Cerebellar cortex (tissue), 1 donor: ENCODE data around the gene SOCS3.

Source experiments
- DNase-seq: peaks from one replicate; pipeline ENCODE4 v3.0.0-alpha.2; 2015; ENCODE audit warnings: low spot score

Gene SOCS3, protein sequence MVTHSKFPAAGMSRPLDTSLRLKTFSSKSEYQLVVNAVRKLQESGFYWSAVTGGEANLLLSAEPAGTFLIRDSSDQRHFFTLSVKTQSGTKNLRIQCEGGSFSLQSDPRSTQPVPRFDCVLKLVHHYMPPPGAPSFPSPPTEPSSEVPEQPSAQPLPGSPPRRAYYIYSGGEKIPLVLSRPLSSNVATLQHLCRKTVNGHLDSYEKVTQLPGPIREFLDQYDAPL

DNA sequence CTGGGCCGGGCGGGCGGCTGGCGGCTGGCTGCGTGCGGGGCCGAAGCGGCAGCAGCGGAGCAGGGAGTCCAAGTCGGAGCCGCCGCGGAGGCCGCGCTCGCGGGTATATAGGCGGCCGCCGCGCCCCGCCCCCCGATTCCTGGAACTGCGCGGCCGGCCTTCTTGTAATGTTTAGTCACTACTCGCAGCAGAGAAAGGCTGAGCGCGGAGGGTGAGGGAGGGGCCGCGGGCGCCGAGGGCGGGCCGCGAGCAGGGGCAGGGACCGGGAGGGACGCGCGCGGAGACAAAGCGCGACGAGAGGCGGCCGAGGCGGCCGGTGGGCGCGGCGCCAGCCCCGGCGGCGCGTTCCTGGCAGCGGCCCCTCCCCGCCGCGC, at the start of gene SOCS3:
Gene SOCS3, minus strand, starts transcription at position 81 of the 374 bp plus-strand sequence. CDS start 982 bp downstream, outside the sequence.
- DNase-seq: peak; percentile 82

DNA sequence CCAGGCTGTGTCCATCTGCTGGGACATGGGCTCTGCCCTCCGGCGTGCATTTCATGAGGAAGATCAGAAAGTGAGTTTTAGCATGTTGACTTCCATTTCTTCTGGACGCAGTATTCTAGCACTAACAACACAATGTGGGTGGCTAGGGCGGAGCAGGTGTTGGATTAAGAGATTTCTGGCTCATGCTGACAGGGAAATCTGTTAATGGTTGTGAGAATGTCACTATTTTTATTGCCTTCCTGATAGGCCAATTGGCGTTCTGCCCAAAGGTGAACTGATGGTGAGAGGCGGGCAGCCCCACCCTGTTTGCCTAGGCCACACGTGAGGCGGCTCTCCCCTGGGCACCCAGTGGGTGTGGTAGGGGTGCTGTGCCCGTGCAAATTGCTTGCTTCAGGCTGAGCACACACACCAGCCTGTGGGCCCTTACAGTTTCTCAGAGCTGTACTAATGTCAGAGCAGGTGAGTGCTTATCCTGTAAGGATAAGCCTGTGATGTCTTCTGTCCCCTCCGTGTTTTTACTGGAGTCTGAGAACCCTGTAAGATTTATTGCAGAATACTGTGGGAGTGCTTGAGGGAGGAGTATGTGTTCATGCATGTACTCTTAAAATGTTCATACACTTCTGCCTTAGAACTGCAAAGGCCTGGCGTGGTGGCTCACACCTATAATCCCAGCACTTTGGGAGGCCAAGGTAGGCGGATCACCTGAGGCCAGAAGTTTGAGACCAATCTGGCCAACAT, 49.5 kb upstream of the SOCS3 start:
- peak; percentile 61 for DNase-seq

DNA sequence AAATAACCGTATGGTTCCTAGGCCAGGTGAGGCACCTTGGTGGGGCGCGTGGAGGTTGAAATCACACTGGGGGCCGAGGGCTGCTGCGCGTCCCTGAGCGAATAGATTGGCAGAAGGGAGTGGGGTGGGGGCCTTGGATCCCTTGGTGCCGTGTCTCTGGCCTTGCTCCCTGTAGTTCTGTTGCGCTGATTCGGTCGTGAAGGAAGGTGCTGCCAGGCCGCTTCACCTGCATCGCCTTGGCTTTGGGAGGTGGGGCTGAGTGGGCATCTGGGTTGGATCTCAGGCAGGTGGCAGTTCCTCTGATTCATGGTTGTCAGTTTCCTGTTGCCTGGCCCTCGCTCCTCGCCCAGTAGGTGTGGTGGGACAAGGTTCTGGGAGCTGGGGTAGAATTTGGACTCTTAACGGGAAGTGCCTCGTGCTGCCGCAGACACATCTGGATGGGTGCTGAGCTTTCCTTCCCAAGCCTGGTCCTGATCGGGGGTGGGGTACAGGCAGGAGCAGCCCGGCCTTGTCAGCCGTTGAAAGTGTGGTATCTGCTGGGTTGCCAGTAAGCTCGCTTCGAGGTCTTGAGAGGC, 48.7 kb upstream of the SOCS3 start:
- no peak for DNase-seq

DNA sequence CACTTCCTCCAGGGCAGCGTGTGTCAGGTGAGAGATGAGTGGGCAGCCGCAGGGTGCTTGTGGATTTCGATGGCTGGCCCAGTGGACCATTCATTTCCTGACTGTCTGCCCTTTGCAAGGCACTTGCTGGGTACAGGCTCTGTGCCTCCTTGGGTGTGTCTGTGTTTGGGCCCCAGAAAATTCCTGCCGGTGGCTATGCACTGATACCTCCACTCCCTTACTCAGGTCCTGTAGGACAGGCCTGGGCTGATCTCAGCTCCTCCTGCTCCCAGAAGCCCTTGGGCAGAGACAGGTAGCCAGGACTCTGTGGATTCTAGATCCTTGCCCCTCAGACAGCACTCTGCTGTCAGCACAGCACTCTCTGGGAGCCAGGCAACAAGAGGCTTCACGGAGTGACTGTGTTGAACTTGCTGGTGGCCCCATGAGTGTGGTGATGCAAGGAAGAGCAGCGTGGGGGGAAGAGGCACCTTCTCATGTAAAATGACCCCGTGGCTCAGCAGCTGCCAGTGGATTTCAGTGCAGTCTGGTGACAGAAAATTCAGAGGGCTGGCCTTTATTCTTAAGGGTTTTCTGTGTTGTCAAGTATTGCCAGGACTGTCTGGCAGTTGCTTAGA, 47.6 kb upstream of the SOCS3 start:
- DNase-seq: no peak

DNA sequence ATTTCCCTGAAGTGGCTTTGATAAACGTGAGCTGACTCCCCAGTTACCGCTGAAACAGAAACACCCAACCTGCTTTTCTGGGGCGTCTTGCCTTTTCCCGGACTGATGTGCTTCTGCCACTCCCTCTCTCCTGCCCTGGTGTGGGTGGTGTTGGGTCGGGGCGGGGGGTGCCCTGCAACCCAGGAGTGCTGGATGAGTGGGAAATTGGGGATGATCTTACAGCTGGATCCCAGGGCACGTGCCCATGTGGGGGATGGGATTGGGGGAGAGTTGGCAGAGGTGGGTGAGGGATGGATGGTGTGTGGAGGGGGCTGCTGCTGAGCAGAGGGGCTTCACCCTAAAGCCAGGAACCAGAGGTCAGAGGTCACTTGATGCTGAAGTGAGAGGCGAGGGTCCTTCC, 47.0 kb upstream of the SOCS3 start:
- no peak for DNase-seq

DNA sequence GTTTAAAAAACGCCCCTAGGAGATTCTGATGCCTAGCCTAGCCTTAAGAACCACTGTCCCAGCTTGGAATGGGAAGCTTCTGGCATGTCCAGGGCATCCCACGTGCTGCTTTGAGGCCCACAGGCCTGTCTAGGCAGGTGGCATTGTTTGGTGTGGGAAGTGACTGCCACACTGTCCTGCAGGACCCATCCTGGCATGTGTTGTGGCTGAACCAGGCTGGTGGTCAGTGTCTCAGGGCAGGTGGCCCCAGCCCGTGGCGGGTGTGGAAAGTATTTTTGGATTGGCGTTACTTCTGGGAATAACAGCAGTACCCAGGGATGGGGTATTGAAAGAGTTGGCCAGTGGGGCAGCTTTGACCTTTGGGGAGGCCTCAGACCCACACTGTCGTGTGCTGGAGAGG, 46.5 kb upstream of the SOCS3 start:
- DNase-seq: no peak

DNA sequence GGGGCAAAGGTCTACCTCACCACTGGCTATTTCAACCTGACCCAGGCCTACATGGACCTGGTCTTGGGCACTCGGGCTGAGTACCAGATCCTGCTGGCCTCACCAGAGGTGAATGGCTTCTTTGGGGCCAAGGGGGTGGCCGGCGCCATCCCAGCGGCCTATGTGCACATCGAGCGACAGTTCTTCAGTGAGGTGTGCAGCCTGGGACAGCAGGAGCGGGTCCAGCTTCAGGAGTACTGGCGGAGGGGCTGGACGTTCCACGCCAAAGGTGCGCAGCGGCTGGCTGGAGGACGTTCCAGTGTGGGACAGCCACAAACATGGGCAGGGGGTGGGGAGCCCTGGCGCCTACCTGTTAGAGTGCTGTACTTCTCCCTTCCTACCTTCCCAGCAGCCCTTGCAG, 43.9 kb upstream of the SOCS3 start:
- DNase-seq: no peak

DNA sequence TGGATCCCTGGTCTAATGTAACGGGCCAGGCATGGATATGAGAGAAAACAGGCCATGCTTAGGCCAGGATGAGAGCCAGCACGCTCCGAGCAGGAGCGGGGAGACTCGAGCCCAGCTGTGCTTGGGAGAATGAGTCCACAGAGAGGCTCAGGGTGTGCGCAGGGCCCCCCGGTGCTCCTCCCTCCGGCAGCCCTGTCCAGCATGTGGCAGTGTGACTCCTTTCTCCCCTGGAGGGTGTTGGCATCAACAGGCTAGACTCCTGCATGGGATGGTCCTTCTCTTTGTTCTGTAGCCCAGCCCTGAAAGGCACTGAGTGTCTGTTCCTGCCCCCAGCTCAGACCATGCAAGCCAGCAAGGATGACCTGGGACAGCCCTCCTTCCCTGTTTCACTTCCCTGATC, 42.0 kb upstream of the SOCS3 start:
- no peak for DNase-seq

DNA sequence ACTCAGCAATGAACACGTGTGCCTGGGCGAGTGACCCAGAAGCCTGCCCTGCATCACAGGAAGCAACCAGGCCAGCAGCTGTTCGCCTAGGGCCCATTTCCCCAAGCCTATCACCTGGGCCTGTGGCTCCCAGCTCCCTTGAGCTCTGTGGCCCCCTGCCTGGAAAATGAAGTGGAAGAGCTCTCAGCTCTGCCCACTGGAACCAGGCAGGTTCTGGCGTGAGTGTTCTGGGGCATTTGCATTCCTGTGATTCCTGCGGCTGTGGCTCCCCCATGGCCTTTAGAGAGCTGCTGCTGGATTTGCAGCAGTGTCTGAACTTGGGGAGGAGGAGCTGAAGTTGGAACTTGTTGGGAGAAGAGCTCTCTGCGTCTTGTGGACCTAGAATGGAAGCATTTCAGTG, 41.4 kb upstream of the SOCS3 start:
- no peak for DNase-seq

DNA sequence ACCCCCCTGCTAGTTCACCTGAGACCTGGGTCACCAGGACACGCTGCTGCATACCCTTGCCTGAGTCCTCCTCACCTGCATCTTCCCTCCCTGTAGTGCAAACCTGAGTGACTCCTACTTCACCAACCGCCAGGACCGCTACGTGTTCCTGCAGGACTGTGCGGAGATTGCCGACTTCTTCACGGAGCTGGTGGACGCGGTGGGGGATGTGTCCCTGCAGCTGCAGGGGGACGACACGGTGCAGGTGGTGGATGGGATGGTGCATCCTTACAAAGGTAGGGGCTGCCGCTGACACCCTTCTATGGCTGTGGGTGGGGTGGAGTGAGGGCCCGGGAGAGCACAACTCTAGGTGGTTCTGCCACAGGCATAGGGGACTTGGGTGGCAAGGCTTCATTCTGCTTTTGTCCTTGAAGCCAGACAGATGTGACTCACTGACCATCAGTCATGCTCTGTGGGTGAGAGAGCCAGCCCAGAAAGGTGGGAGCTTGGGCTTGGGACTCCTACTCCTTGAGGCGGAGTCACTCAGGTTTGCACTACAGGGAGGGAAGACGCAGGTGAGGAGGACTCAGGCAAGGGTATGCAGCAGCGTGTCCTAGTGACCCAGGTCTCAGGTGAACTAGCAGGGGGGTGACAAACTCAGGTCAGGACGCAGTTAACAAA, 40.8 kb upstream of the SOCS3 start:
- DNase-seq: no peak

DNA sequence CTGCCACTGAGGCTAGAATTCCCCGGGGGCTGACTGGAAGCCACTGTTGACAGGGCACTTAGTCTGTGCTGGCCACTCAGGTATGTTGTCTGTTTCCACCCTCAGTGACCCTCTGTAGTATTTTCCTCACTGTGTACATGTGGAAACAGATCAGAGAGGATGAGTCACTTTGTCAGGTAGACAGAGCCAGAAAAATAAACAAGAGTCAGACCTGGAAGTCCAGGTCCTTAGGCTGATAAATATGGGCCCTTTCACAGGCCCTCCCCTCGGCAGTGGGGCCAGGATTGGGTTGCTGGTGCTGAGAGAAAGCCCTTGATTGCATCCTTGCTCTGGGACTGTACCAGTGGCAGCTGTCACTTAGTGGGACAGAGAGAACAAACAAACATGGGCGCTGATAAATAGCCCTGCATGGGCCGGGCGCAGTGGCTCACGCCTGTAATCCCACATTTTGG, 39.8 kb upstream of the SOCS3 start:
- DNase-seq: no peak

DNA sequence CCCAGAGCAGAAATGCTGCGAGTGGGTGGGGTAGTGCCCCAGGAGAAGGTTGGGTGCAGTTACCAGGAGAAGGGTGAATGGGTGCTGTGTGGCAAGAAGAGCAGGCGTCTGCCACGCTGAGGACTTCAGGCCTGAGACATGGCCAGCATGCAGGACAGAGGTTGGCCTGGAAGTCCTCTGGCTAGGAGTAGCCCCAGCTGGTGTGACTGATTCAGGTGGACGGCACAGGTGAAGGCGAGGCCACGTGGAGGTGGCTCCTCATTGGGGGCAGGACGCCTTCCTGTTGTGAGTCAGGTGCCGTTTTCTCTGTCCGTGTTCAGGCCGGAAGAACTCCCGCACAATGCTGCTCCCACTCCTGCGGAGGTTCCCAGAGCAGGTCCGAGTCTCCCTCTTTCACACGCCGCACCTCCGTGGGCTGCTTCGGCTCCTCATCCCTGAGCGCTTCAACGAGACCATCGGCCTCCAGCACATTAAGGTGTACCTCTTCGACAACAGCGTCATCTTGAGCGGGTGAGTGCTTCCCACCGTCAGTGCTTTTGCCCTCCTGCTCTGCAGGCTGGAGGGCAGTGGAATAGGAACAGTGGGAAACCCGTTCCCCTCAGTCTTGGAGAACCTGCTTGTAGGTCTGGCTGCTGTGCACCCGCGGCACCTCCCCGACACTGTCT, 39.3 kb upstream of the SOCS3 start:
- DNase-seq: no peak

DNA sequence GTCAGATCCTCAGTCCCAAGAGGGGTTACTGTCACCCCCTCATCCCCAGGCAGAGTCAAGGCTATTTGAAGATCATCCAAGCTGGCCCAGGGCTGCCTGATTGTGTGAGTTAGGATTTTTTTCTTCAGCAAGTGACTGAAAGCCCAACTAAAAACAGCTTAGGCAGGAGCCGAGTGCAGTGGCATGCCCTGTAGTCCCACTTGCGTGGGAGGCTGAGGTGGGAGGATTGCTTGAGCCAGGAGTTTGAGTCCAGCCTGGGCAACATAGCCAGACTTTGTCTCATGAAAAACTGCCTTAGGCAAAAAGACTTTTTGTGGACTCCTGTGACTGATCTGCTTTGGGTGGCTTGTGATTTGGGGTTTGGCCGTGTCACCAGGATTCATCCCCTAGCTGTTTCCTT, 38.5 kb upstream of the SOCS3 start:
- DNase-seq: no peak

DNA sequence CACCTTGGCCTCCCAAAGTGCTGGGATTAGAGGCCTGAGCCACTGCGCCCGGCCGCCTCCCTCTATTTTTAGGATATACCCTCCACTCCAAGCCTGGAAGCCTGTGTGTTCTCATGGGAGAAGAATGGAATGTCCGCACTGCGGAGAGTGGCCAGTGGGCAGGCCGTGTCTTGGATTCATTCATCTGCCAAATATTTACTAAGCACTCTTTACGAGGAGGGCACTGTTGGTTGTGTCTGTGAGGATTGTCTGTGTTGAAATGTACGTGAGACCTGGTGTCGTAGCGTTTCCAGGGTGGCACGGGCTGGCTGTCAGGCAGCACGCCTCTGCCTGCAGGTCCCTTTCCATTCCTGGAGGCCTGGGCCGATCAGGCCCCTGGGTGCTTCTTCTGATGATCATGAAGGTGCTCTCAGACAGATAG, 37.8 kb upstream of the SOCS3 start:
- no peak for DNase-seq

DNA sequence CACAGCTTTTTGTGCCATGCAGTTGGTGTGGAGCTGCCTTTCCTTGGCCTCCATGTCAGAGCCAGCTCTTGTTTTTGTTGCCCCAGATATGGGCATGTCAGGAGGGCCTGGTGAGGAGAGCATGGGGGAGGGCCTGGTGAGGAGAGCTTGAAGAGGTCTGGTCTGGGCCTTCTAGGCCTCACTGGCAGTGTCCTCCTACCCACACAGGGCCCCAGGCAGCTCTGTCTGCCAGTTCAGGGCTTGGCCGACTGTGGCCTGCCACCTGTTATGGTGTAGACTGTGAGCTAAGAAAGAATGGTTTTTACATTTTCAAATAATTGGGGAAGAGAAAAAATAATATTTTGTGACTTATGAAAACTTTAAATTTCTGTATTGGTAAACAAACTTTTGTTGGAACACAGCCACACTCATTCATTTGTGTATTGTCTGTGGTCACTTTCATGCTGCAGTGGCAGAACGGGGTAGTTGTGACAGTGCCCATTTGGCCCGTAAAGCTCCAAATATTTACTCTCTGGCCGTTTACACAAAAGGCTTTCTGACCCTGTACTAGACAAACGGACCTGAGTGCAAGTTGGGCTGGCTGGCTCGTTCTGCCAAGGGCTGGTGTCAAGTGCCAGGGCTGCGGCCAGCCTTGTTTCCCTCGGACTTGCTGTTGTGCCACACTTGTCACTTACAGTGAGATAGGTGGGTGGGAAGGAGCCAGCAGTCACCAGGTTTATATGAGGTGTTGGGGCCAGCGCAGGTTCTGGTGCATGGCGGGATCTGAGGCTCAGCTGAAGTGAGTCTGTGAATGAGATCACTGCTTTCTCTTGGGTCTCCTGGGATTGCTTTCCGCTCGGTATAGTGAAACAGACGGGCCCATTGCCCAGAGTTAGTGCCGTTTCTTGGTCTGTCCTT, 36.8 kb upstream of the SOCS3 start:
- DNase-seq: no peak

DNA sequence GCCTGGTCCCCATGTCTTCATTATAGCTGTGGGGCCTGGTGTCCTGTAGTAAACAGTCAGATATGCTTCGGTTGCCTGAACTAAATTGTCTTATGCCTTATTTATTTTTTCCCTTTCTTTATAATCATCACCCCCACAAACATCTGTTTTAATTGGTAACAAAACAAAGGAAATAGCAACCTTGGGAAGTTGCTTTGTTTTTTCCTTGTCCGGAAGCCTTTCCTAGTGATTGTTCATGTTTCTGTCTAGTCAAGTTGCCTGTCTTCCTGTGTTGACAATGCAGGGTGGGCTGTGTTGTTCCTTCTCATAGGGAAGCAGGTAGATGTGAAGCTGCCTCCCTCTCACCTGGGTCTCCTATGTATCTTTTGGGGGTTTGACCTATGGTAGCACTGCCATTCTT, 35.3 kb upstream of the SOCS3 start:
- no peak for DNase-seq

DNA sequence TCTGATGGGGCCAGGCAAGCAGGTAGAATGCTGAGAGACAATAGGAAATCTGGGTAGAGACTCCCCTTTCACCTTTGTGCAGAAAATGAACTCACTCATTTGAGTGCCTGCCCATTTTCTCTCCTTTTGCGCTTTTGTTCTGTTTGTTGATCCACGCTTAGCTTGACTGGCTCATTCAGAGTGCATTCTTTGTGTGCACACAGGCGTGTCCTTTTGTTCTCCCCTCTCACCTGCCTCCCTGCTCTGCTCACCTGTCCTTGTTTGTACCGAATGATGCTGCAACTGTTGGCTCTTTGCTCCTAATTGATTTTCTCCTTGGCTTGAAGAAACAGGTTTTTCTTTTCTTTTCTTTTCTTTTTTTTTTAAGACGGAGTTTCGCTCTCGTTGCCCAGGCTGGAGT, 34.3 kb upstream of the SOCS3 start:
- no peak for DNase-seq

DNA sequence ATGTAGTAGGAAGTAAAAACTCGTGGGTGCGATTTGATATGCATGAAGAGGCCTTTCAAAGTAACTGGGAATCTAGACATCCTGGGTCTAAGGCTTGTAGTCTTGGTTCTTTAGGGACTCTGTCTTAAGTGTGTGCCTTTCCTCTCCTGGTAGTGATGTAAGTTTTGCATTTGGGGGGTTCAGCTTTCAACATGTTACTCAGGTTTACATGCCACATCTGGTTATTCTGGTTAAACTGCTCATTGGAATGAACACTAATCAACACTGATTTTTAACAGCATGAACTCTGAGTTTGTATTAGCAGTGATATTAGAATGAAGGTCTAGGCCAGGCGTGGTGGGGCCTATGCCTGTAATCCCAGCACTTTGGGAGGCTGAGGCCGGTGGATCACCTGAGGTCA, 33.7 kb upstream of the SOCS3 start:
- DNase-seq: no peak

DNA sequence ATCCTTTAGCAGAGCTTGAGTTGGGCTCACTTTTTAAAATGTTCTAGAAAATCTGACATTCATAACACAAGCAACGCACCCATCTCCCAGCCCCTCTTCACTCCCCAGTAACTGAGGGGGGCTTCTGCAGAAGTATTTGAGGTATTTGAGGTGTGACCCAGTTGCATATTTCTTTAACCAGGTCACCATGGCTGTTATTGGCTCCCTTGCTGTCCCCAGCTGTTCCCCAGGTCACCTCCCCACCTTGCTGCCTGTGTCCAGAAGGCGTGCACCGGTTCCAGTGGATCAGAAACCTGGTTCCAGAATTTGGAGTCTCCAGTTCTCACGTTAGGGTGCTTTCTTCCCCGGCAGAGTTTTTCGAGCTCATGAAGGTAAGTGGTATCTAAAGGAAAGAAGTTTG, 32.4 kb upstream of the SOCS3 start:
- DNase-seq: no peak

DNA sequence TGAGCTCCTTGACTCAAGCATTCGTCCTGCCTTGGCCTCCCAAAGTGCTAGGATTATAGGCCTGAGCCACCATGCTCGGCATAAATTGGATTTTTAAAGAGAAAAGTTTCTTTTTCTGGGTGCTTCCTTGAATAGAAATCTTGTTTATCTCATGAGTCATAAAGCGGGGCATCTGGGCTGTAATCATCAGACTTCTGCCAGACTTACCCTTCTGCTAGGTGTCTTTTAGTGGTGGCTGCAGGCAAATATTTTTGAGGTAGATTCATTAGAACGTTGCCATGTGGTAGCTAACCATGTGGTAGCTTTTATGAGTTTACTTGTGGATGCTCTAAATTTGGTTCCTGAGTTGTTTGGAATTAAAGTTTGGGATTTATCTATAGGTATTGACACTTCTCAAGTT, 32.0 kb upstream of the SOCS3 start:
- no peak for DNase-seq

DNA sequence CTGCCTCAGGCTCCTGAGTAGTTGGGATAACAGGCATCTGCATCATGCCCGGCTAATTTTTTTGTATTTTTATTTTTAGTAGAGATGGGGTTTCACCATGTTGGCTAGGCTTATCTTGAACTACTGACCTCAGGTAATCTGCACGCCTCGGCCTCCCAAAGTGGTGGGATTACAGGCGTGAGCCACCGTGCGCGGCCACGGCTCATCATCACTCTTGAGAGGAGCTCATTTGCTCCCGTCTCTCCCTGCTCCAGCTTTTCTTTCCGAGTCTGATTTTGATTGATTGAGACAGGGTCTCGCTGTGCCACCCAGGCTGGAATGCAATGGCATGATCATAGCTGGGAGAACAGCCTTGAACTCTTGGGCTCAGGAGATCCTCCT, 31.2 kb upstream of the SOCS3 start:
- no peak for DNase-seq
